CD14-positive monocyte (primary cell): ENCODE data around the gene UST. TPM values are rescaled to one million over a fixed set of nuclear protein-coding genes. Genes with fewer than 3 reads are reported as not detected.
A peak's percentile ranks its signal among the peaks of the same experiment; 100 is the strongest.

Experiments used
- DNase-seq, 3 donors: peaks; one replicate each; pipeline ENCODE4 v3.0.0-alpha.2; 2011 to 2022
- H2AFZ ChIP-seq: 2 replicates; pipeline ENCODE4 v1.6.0; 2012; ENCODE audit warnings: mild to moderate bottlenecking, low read depth, low read length, inconsistent platforms; ENCODE audit not compliant: insufficient read depth, poor library complexity, severe bottlenecking
- H3K27ac ChIP-seq, 2 donors: 1 replicate in 1 of 2; 2 replicates in 1 of 2; pipeline ENCODE4 v1.5.1; 2012 to 2013; ENCODE audit warnings: low read length in 2 of 2, control low read depth in 1 of 2, inconsistent platforms in 1 of 2, low read depth in 1 of 2, mild to moderate bottlenecking in 1 of 2
- H3K27me3 ChIP-seq, 2 donors: one replicate each; pipeline versions ENCODE4 v1.6.0 to v1.6.1; 2011 to 2013; ENCODE audit warnings: low read length in 2 of 2; ENCODE audit not compliant: control insufficient read depth in 2 of 2, insufficient read depth in 2 of 2
- H3K36me3 ChIP-seq, 2 donors: replicated peaks in 1 of 2; 1 replicate in 1 of 2; 2 replicates in 1 of 2; pipeline versions ENCODE4 v1.5.1 to v1.6.1; 2012 to 2013; ENCODE audit warnings: low read length in 2 of 2, control low read depth in 1 of 2, inconsistent platforms in 1 of 2, mild to moderate bottlenecking in 1 of 2; ENCODE audit not compliant: insufficient read depth in 2 of 2, control insufficient read depth in 1 of 2
- H3K4me1 ChIP-seq, 2 donors: 1 replicate in 1 of 2; 2 replicates in 1 of 2; pipeline versions ENCODE4 v1.5.1 to v1.6.1; 2012 to 2013; ENCODE audit warnings: low read length in 2 of 2, control low read depth in 1 of 2, inconsistent platforms in 1 of 2, mild to moderate bottlenecking in 1 of 2, moderate library complexity in 1 of 2; ENCODE audit not compliant: insufficient read depth in 2 of 2, control insufficient read depth in 1 of 2
- H3K4me2 ChIP-seq: replicated peaks from 2 replicates; pipeline ENCODE3; 2012; ENCODE audit warnings: low read length, moderate library complexity, mild to moderate bottlenecking; ENCODE audit not compliant: poor library complexity, severe bottlenecking; ENCODE audit errors: extremely low read depth
- H3K4me3 ChIP-seq, 3 experiments: fragments of 200-600 bp in 1 of 3; sonication (generic) in 1 of 3; replicated peaks in 1 of 3; 1 replicate in 2 of 3; 2 replicates in 1 of 3; pipeline ENCODE4 v1.5.1; 2011 to 2013; ENCODE audit warnings: low read length in 3 of 3, mild to moderate bottlenecking in 3 of 3, control low read depth in 2 of 3, low read depth in 2 of 3, inconsistent platforms in 1 of 3, moderate library complexity in 1 of 3
- H3K79me2 ChIP-seq: 2 replicates; pipeline ENCODE4 v1.6.0; 2012; ENCODE audit warnings: mild to moderate bottlenecking, control low read depth, inconsistent platforms, low read length, moderate library complexity; ENCODE audit not compliant: insufficient read depth
- H3K9ac ChIP-seq: 2 replicates; pipeline ENCODE4 v1.6.0; 2017; ENCODE audit warnings: low read length, mild to moderate bottlenecking; ENCODE audit not compliant: insufficient read depth, poor library complexity, severe bottlenecking
- H3K9me3 ChIP-seq, 2 donors: replicated peaks in 1 of 2; 1 replicate in 1 of 2; 2 replicates in 1 of 2; pipeline versions ENCODE4 v1.5.1 to v1.6.1; 2012 to 2013; ENCODE audit warnings: low read length in 2 of 2, control low read depth in 1 of 2; ENCODE audit not compliant: control insufficient read depth in 1 of 2, insufficient read depth in 1 of 2
- H4K20me1 ChIP-seq: 2 replicates; pipeline ENCODE4 v1.6.0; 2012; ENCODE audit warnings: mild to moderate bottlenecking, low read length, control low read depth, moderate library complexity; ENCODE audit not compliant: insufficient read depth
- H3K27ac Mint-ChIP-seq, 7 donors: one replicate each; pipeline ENCODE4 v1.8.0; 2020; ENCODE audit warnings: mild to moderate bottlenecking in 7 of 7, mixed read lengths in 7 of 7, moderate library complexity in 6 of 7, inconsistent platforms in 2 of 7
- H3K27me3 Mint-ChIP-seq, 3 donors: one replicate each; pipeline ENCODE4 v1.8.0; 2021 to 2022; ENCODE audit warnings: low read depth in 3 of 3, mild to moderate bottlenecking in 3 of 3, mixed read lengths in 3 of 3, moderate library complexity in 3 of 3, inconsistent platforms in 1 of 3
- H3K36me3 Mint-ChIP-seq, 2 donors: one replicate each; pipeline ENCODE4 v1.8.0; 2020; ENCODE audit warnings: mixed read lengths in 2 of 2, inconsistent platforms in 1 of 2, mild to moderate bottlenecking in 1 of 2
- H3K4me1 Mint-ChIP-seq: one replicate; pipeline ENCODE4 v1.8.0; 2020; ENCODE audit warnings: mild to moderate bottlenecking, mixed read lengths
- H3K4me3 Mint-ChIP-seq, 2 donors: one replicate each; pipeline ENCODE4 v1.8.0; 2020; ENCODE audit warnings: mild to moderate bottlenecking in 2 of 2, mixed read lengths in 2 of 2, moderate library complexity in 1 of 2
- H3K9me3 Mint-ChIP-seq, 7 donors: one replicate each; pipeline ENCODE4 v1.8.0; 2020 to 2022; ENCODE audit warnings: mixed read lengths in 7 of 7, mild to moderate bottlenecking in 6 of 7, moderate library complexity in 6 of 7, inconsistent platforms in 2 of 7
- WGBS: methylation state at CpG from one replicate; pipeline ENCODE4 v1.1.5; 2013; ENCODE audit warnings: missing lambda C conversion rate; ENCODE audit not compliant: insufficient coverage; 5-methylcytosine and 5-hydroxymethylcytosine counted together
- intact Hi-C, 2 donors: fragments of 100-400 bp; cut with micrococcal nuclease; formaldehyde crosslinking; loops; one replicate each; pipeline versions ENCODE4 v1.15.0 to v1.15.1; 2023
- polyA plus RNA-seq, 3 donors: library from polyadenylated mRNA; depleted of rRNA in 1 of 3; unstranded in 2 of 3; stranded (reverse) in 1 of 3; fragments of 300-500 nt in 2 of 3; fragments of >200 nt in 1 of 3; fragmentation: Illumina TruSeq in 2 of 3; gene quantifications; 1 replicate in 2 of 3; 2 replicates in 1 of 3; pipeline ENCODE4 v1.2.3, GENCODE V29; 2012 to 2021
- TF ChIP-seq, protein P1 (sequence below): fragments of 200-600 bp; IDR thresholded peaks from one replicate; pipeline ENCODE4 v1.8.0; 2022; ENCODE audit warnings: antibody characterized with exemption, mild to moderate bottlenecking

Gene UST
- polyA plus RNA-seq, 3 donors: 0.33 to 0.53 (median 0.48) TPM

DNA sequence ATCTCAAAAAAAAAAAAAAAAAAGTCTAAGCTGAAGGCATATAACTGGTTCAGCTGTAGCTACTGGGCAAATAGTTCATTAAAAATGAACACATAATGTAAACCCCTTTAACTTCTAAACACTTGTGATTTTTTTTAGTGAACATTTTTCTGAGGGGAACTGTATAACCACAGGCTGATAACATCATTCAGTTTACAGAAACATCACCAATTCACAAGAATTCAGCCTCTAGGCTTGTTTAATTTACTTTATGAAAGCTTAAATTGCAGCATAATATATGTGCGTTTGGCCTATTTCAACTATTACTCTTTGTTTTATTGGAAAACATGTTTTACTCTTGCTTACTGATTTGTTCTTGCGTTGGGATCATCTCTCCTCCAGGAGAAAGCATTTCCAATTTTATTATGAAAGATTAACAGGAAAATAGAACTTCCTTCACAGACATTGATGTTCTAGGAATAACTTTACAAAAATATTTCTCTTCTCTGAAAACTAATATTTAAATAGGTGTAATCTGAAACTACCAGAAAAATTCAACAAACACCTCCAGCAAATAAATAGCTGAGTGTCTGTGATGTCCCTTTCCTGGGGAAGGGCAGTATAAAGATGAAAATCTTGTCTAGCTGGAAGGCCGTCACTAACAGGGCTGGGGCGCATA is 284.5 kb downstream of the UST start:
- no peaks in the 10 kb centered on the region for H3K4me1 ChIP-seq
- Mint-ChIP-seq H3K4me3 (no peak overlapping the region), H3K36me3 (no peaks in the 10 kb centered on the region), H3K27ac (peak overlapping the region in 1 of 7 donors; percentile 79), H3K27me3 (peaks cover 3 to 6% (median 5%) of the 10 kb centered on the region in 3 donors), H3K4me1 (peaks cover 16% of the 10 kb centered on the region), H3K9me3 (peaks cover 3 to 7% (median 3%) of the 10 kb centered on the region in 7 donors)
- H3K9ac ChIP-seq: no peak overlapping the region
- H4K20me1 ChIP-seq: no peaks in the 10 kb centered on the region
- WGBS: 95% methylated on average over 2 of the region's 4 CpGs
- no peak overlapping the region for H3K4me2 ChIP-seq
- H3K36me3 ChIP-seq: no peaks in the 10 kb centered on the region
- H3K27me3 ChIP-seq: no peaks in the 10 kb centered on the region
- DNase-seq: no peak
- H2AFZ ChIP-seq: no peak overlapping the region
- H3K79me2 ChIP-seq: no peaks in the 10 kb centered on the region
- peaks cover 0 to 4% of the 10 kb centered on the region in 2 donors for H3K9me3 ChIP-seq
- no peak overlapping the region for H3K4me3 ChIP-seq
- TF ChIP-seq, protein P1, sequence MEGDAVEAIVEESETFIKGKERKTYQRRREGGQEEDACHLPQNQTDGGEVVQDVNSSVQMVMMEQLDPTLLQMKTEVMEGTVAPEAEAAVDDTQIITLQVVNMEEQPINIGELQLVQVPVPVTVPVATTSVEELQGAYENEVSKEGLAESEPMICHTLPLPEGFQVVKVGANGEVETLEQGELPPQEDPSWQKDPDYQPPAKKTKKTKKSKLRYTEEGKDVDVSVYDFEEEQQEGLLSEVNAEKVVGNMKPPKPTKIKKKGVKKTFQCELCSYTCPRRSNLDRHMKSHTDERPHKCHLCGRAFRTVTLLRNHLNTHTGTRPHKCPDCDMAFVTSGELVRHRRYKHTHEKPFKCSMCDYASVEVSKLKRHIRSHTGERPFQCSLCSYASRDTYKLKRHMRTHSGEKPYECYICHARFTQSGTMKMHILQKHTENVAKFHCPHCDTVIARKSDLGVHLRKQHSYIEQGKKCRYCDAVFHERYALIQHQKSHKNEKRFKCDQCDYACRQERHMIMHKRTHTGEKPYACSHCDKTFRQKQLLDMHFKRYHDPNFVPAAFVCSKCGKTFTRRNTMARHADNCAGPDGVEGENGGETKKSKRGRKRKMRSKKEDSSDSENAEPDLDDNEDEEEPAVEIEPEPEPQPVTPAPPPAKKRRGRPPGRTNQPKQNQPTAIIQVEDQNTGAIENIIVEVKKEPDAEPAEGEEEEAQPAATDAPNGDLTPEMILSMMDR: no peak
- intact Hi-C loops: loop anchor here in 1 of 2 donors (10.0 kb wide), 1 partner anchor 483 kb away; no protein-coding TSS in a partner anchor
- H3K27ac ChIP-seq: no peak overlapping the region

DNA sequence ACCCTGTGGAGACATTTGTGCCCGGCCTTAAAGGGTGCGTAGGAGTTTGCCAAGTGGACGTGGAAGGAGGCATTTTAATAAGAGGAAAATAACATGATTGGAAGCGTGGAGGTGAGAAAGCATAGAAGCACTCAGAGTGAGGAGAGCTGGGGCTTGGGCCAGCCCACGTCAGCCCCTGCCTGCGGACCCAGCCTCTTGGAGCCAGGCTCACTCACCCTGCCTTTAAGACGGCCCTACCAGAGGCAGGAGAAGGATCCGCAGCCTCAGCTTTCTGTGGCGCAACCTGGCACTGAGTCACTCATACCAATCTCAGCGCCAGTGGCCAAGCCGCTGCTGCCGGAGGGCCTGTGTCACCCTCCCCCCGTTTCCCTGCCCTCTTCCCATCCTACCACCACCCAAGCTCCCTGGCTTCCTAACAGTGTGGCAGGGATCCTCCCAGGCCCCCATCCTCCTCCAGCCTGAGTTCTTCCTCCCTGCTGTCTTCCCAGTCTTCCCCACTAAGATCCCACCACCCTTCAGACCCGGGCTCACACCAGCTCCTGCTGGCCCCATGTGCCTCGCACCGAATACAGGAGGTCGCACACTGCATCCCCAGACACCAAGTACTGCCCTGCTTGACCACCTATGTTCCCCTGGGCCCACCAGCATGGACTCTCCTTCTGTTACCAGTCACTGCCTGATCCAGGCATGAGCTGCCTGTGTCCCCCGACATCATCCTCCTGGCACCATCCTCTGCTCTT is 285.2 kb downstream of the UST start:
- TF ChIP-seq, protein P1: no peak
- Histone ChIP-seq H3K9me3 (no peaks in the 10 kb centered on the region), H3K4me3 (no peak overlapping the region), H3K27ac (no peak overlapping the region), H3K27me3 (no peaks in the 10 kb centered on the region), H3K36me3 (no peaks in the 10 kb centered on the region), H2AFZ (no peak overlapping the region), H3K4me2 (no peak overlapping the region), H3K9ac (peak overlapping the region; percentile 26), H3K4me1 (no peaks in the 10 kb centered on the region), H4K20me1 (no peaks in the 10 kb centered on the region), H3K79me2 (no peaks in the 10 kb centered on the region)
- Mint-ChIP-seq H3K27ac (peak overlapping the region in 2 of 7 donors; percentile 79 to 82), H3K4me3 (no peak overlapping the region), H3K36me3 (no peaks in the 10 kb centered on the region), H3K4me1 (peaks cover 16% of the 10 kb centered on the region), H3K9me3 (peaks cover 0 to 6% (median 0%) of the 10 kb centered on the region in 7 donors), H3K27me3 (peaks cover 3 to 6% (median 5%) of the 10 kb centered on the region in 3 donors)
- 90% methylated on average over 16 of the region's 18 CpGs for whole genome bisulfite sequencing
- intact Hi-C loops: loop anchor here in 1 of 2 donors (10.0 kb wide), 1 partner anchor 483 kb away; no protein-coding TSS in a partner anchor
- peak in 1 of 3 donors; percentile 39 for DNase-seq
